Measurements from ENCODE around the gene LEMD3. TPM values are rescaled to one million over a fixed set of nuclear protein-coding genes. Genes with fewer than 3 reads are reported as not detected.
A peak's percentile ranks its signal among the peaks of the same experiment; 100 is the strongest.
"Not testable (repeated sequence)": the region's sequence is repeated elsewhere in the genome, so short reads cannot be mapped to it uniquely, and the experiment has no call there.

LEMD3 gene
- total RNA-seq, 1 donor from 2014 or later, result 11.3 TPM

DNA sequence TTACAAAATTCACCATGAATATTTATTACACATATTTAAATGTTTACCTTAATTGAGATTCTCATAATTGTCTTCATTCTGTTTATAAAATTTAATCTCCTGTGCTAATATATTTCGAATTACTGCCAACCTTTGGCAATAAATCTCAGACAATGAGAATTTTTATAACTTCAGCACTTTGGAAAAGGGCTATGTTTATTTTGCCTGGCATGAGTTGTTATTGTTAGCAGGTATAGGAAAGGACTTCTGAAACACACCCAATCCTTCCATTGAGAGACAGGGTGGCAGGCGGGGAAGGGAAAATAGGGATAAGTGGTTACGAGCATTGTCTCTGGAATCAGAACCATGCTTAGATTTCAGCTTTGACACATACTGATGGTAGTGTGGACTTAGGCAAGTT lies 97.0 kb downstream of the LEMD3 start:
- ATAC-seq (ENCODE audit: poor library complexity) (no peak), DNase-seq (no peak)
- intact Hi-C loops (cut with DNase I), result no loop called here

DNA sequence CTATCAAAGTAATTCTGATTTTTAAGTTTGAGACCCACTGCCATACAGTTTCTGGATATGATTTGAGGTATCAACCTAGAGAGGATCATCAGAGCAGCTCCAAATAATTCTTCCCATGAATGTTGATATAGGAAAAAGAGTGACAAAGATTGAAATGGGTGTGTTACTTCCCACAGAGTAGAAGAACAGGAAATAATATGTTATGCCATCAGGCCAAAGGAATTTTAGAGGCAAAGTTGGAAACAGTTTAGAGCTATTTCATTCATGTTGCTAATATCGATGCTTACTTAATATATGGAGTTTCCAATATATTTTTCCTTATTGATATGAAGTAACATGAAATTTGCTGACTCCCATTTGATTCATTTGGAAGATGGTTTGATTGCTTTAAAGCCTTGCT lies 100.2 kb downstream of the LEMD3 start:
- no peak for ATAC-seq (ENCODE audit: poor library complexity)
- DNase-seq, result no peak
- intact Hi-C loops (cut with DNase I), result no loop called here

DNA sequence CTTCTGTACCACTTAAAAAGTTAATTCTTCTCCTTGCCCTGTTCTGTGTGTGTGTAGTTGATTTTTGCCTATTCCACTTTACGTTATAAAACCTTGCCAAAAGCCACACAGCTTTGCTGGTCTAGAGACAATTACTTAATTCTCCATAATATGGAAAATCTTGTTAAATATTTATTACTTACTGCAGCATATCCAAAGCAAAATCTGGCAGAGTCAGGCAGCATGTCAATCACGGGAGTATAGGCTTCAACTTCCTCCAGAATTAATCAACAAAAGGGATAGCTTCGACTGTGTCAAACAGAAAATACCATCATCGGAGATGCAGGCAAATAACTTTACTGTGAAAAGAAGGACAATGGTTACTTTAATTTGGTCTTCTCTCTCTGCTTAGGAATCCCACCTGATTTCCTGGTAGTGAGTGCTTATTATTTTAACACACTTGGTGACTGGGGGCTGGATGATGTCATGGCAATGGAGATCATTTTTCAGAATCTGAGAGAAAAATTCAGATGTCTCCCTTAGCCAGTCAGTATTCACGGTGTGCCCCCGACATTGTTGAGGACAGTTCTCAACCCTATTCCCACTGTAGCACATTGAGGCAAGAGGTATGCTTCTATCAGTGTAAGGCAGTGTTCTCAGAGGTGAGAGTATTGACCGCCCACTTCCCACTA lies 105.4 kb downstream of the LEMD3 start:
- DNase-seq (no peak), ATAC-seq (ENCODE audit: poor library complexity) (no peak)
- intact Hi-C loops (cut with DNase I), result no loop called here

DNA sequence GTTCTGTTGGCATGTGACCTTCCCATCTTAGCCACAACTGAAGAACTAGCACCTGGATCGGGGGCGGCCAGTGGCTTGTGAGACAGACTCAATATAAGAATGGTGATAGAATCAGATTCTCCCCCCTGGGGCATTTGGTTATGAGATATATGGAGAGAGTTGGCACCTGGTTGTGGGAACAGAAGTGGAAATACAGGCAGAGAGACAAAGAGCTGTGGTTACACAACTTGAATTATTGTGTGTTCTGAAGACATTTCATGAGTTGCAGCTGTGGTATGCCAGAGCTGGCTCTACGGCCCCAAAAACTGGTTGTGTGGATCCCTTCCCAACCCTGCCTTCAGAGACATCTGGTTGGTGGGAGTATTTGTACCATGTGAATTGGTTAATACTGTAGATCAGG lies 106.2 kb downstream of the LEMD3 start:
- DNase-seq, result no peak
- intact Hi-C loops (cut with DNase I), result no loop called here
- no peak for ATAC-seq (ENCODE audit: poor library complexity)

- intact Hi-C loops (cut with DNase I), result no loop called here
- DNase-seq (no peak), ATAC-seq (ENCODE audit: poor library complexity) (no peak)
Observed at GRCh38 chr12:65276916-65277530, 107.6 kb downstream of the LEMD3 start.

- intact Hi-C loops (cut with DNase I), result no loop called here
- ATAC-seq (ENCODE audit: poor library complexity), result peak; percentile 12
- DNase-seq, result peak; percentile 35
Observed at GRCh38 chr12:65277994-65278575, 108.7 kb downstream of the LEMD3 start.

- intact Hi-C loops (cut with DNase I), result no loop called here
- DNase-seq, result peak; percentile 87
- peak; percentile 98 for ATAC-seq (ENCODE audit: poor library complexity)
Observed at GRCh38 chr12:65278576-65279368, 109.4 kb downstream of the LEMD3 start, which contains the start of gene MSRB3. MSRB3 (plus strand) TSS chr12:65278683; CDS start chr12:65308580, 29,897 bp downstream.

DNA sequence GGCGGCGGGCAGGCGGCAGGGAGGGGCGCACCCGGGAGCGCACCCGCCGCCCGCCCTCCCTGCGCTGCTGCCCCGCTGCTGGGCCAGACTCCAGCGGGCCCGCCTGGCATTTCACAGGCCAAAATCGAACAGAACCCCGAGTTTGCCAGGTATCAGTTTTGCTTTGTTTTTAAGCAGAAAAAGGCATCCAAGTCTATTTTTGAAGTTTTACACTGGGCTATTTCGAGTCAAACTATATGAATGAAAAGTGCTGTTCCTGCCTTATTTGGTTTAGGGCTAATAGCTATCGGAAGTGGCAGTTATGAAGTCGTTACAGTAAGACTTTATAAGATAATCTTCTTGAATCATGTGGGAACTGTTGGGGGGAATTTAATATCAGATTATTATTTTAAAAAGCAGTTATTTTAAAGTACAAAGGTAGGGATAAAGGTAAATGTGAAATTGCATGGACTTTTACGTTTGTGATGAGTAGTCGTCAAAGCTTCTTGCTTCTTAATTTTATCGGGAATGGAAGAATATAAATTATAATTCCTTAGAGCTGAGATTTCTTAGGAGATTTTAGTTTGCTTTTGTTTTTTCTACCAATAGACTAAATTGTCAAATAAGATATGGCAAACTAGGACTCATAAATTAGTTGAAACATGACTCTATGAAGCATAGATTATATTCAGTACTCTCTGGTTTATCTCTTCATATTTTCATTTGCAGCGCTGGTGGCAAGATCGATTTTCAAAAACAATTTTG lies 110.2 kb downstream of the LEMD3 start:
- intact Hi-C loops (cut with DNase I), result no loop called here
- peak; percentile 82 for ATAC-seq (ENCODE audit: poor library complexity)
- peak; percentile 56 for DNase-seq

DNA sequence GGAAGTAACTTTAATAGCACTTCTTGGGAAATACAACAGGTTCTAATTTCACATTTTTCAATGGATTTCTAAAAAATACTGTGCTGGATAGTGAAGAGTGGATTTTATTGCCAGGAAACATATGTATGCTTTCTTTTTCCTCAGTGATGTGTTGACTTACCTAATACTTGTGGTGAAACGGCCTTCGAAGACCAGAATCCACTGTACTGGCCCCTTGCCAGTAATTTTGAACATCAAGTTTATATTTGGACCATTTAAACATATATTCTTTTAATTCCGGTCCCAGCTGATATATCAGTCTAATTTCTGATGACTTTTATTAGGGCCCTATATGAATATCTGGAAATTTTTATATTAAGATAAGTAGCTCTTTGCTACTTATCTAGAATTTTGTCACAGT lies 110.9 kb downstream of the LEMD3 start:
- intact Hi-C loops (cut with DNase I), result no loop called here
- DNase-seq (no peak), ATAC-seq (ENCODE audit: poor library complexity) (no peak)

DNA sequence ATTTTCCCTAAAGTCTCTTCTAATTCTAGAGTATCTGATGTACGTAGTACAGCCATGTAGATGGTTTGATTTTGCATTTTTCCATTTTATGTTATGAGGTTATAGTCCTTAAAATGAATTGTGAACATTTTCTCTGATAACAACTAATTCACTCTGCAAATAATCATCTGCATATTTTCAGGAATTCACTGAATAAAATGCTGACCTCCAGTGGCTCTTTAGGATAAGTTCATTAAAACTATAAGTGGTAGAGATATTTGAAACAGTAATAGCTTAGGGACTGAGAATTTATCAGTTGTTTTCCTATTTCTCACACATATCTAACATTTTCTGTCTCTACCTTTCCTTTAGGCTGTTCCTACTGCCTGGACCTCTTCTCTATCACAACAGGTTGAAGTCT lies 113.5 kb downstream of the LEMD3 start:
- intact Hi-C loops (cut with DNase I), result no loop called here
- ATAC-seq (ENCODE audit: poor library complexity) (no peak), DNase-seq (no peak)

GRCh38 chr12:65285532-65285931 lies 116.1 kb downstream of the LEMD3 start:
- intact Hi-C loops (cut with DNase I); ATAC-seq (ENCODE audit: poor library complexity); DNase-seq: not testable (repeated sequence)

DNA sequence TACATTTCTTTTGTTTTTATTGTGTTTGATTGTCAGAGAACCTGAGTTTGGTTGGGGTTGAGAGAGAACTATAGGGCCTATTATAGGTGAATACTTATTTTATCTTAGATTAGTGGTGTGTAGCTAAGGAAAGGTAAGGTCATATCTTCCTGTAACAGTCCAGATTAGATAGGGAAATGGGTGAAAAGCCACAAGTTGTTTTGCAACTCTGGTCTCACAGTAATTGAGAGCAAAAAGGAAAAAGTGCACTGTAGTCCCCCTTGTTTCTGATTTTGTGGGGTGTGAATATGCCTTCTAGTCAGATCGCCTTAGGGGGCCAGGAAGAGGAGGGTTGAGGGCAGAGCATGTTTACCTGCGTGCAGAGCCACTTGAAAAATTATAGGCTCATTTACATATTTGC lies 118.0 kb downstream of the LEMD3 start:
- no peak for ATAC-seq (ENCODE audit: poor library complexity)
- intact Hi-C loops (cut with DNase I), result no loop called here
- no peak for DNase-seq

DNA sequence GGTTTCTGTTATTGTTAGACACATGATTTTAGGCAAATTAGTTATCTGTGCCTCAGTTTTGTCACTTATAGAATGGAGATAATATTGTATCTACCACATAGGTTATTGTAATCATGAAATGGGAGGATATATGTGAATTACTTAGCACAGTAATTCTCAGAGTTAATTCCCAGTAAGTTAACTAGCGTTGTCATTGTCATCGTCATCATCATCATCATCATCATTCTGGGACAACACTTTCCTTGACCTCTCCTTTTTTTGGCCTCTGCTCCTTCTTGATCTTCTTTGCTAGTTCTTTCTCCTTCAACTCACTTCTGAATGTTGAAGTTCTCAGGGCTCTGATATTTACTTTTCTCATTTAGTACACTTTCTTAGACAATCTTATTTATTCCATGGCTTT lies 122.9 kb downstream of the LEMD3 start:
- intact Hi-C loops (cut with DNase I), result no loop called here
- ATAC-seq (ENCODE audit: poor library complexity) (no peak), DNase-seq (no peak)

GRCh38 chr12:65293735-65294134 lies 124.4 kb downstream of the LEMD3 start:
- DNase-seq (no peak), ATAC-seq (ENCODE audit: poor library complexity) (no peak)
- intact Hi-C loops (cut with DNase I), result no loop called here

- ATAC-seq (ENCODE audit: poor library complexity), result peak; percentile 52
- intact Hi-C loops (cut with DNase I), result no loop called here
- DNase-seq, result no peak
Observed at GRCh38 chr12:65294641-65295262, 125.4 kb downstream of the LEMD3 start.

GRCh38 chr12:65296508-65297265 lies 127.3 kb downstream of the LEMD3 start:
- no peak for DNase-seq
- no peak for ATAC-seq (ENCODE audit: poor library complexity)
- intact Hi-C loops (cut with DNase I), result no loop called here
